AG04450 (cell line): ENCODE results near the gene FHIT. TPM values are rescaled to one million over a fixed set of nuclear protein-coding genes. Genes with fewer than 3 reads are reported as not detected.

Source experiments
- CTCF ChIA-PET: fragments of 300-600, 350-600 bp; formaldehyde crosslinking; extraction: SDS; loops from one replicate; lab custom pipeline; 2022; ENCODE audit warnings: antibody characterized with exemption, inconsistent platforms; lab: Charles Lee
- POLR2A ChIA-PET: fragments of 350-600 bp; formaldehyde crosslinking; extraction: SDS; loops from one replicate; lab custom pipeline; 2021; ENCODE audit warnings: antibody characterized with exemption, inconsistent platforms; lab: Yijun Ruan, JAX
- DNase-seq: peaks from one replicate; pipeline ENCODE4 v3.0.0-alpha.2; 2011; ENCODE audit warnings: low read depth, low spot score
- H3K27ac ChIP-seq: one replicate; pipeline ENCODE4 v1.5.1; 2012; ENCODE audit warnings: low read depth, low read length, control low read depth
- H3K27me3 ChIP-seq: one replicate; pipeline ENCODE4 v1.6.0; 2012; ENCODE audit warnings: low read length; ENCODE audit not compliant: control insufficient read depth, insufficient read depth
- H3K4me3 ChIP-seq: 2 replicates; pipeline ENCODE4 v1.5.1; 2011; ENCODE audit warnings: mild to moderate bottlenecking, low read depth, low read length, control low read depth
- H3K9me3 ChIP-seq: 2 replicates; pipeline ENCODE4 v1.5.1; 2012; ENCODE audit warnings: low read length; ENCODE audit not compliant: control insufficient read depth, insufficient read depth
- polyA plus RNA-seq: library from polyadenylated mRNA; depleted of rRNA; stranded (reverse); fragments of >200 nt; gene quantifications from 2 replicates; pipeline ENCODE4 v1.2.3, GENCODE V29; 2011
- TF ChIP-seq, protein P1 (sequence below): IDR thresholded peaks from 2 replicates; pipeline ENCODE4 v1.5.1; 2011; ENCODE audit warnings: low read depth, low read length, control low read depth, inconsistent platforms

Gene FHIT
- polyA plus RNA-seq, 1 experiment = 0.17 TPM

DNA sequence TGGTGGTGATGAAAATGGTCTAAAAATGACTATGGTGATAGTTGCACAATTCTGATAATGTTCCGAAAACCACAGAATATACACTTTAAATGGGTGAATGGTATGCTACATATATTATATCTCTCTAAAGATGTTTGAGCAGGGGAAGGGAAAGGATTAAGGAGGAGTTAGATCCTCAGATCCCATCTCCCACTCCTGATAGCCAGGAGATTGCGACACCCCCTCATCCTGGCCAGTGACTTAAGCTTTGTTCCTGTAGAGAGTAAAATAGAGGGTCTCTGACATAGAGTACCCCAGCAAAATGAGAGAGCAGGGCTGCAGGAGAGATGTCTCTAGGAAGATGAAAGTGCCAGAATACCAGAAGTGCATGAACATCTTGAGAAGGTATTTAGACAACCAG lies 984.8 kb downstream of the FHIT start:
- DNase-seq = no peak
- TF ChIP-seq, protein P1, sequence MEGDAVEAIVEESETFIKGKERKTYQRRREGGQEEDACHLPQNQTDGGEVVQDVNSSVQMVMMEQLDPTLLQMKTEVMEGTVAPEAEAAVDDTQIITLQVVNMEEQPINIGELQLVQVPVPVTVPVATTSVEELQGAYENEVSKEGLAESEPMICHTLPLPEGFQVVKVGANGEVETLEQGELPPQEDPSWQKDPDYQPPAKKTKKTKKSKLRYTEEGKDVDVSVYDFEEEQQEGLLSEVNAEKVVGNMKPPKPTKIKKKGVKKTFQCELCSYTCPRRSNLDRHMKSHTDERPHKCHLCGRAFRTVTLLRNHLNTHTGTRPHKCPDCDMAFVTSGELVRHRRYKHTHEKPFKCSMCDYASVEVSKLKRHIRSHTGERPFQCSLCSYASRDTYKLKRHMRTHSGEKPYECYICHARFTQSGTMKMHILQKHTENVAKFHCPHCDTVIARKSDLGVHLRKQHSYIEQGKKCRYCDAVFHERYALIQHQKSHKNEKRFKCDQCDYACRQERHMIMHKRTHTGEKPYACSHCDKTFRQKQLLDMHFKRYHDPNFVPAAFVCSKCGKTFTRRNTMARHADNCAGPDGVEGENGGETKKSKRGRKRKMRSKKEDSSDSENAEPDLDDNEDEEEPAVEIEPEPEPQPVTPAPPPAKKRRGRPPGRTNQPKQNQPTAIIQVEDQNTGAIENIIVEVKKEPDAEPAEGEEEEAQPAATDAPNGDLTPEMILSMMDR = no peak
- Histone ChIP-seq H3K4me3 (no peak overlapping the region), H3K9me3 (no peaks in the 10 kb centered on the region), H3K27ac (no peak overlapping the region), H3K27me3 (no peaks in the 10 kb centered on the region)
- ChIA-PET POLR2A (no interaction called here), CTCF (no interaction called here)

DNA sequence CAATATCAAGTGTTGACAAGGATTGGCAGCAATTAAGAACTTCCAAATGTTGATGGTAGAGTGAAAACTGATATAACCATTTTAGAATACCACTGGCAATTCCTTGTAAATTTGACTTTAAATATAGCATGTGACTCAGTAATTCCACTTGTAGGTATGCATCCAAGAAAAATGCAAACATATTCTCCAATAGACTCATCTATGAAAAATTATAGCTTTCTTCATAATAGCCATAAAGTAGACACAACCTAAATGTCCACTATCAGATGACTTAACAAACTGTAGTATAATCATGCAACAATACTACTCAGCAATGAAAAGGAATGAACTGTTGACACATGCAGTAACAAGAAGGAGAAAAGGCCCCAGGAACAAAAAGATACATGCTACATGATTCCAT lies 988.1 kb downstream of the FHIT start:
- TF ChIP-seq, protein P1 = no peak
- ChIA-PET POLR2A (no interaction called here), CTCF (no interaction called here)
- Histone ChIP-seq H3K27ac (no peak overlapping the region), H3K9me3 (no peaks in the 10 kb centered on the region), H3K4me3 (no peak overlapping the region), H3K27me3 (no peaks in the 10 kb centered on the region)
- DNase-seq = no peak

DNA sequence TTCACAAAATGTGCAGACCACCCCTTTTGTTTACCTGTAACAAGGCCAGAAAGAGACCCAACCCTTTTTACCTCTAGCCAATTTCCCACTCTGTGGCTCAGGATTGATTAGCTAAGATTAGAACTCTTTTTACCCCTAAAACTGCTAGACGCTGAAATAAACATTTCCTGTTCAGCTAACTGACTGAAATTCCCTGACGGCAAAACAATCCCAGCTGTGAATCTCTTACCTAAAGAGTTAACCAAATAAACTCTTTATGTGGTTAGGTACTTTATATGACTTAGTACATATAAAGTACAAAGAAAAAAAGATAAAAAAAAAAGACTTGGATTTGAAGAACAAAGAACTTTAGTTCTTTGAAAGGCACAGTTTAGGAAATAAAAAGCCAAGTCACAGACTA lies 988.7 kb downstream of the FHIT start:
- DNase-seq = no peak
- H3K9me3 ChIP-seq = no peaks in the 10 kb centered on the region
- CTCF ChIA-PET = no interaction called here
- H3K27ac ChIP-seq = no peak overlapping the region
- no peak overlapping the region for H3K4me3 ChIP-seq
- POLR2A ChIA-PET = no interaction called here
- TF ChIP-seq, protein P1 = no peak
- H3K27me3 ChIP-seq = no peaks in the 10 kb centered on the region

DNA sequence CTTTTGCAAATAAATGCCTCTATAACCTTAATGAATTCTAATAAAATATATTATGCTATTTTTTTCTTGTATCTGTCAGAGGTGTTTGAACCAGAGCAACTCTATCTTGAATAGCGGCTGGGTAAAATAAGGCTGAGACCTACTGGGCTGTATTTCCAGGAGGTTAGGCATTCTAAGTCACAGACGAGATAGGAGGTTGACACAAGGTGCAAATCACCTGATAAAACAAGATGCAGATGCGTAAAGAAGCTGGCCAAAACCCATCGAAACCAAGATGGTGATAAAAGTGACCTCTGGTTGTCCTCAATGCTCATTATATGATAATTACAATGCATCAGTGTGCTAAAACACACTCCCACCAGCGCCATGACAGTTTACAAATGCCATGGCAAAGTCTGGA lies 990.7 kb downstream of the FHIT start:
- Histone ChIP-seq H3K27me3 (no peaks in the 10 kb centered on the region), H3K27ac (no peak overlapping the region), H3K9me3 (no peaks in the 10 kb centered on the region), H3K4me3 (no peak overlapping the region)
- no peak for DNase-seq
- ChIA-PET CTCF (no interaction called here), POLR2A (no interaction called here)
- TF ChIP-seq, protein P1 = no peak

DNA sequence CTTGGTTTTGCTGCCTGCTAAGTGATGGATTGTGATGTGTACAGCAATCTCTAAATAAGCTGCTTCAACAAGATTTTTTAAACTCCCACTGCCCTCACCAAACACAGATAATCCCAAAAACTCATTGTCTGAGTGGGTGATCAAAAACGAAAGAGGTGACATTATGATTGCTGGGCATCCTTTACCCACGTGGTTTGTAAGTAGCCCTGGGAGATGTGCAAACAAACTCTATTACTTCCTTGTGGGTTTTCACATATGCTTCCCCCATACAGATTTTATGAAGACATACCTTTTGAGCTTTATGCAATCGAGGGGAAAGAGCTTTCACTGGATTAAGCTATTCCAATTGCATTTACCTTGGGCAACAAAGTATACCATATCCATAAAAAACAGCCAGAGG lies 1000.4 kb downstream of the FHIT start:
- Histone ChIP-seq H3K27me3 (no peaks in the 10 kb centered on the region), H3K9me3 (no peaks in the 10 kb centered on the region), H3K27ac (no peak overlapping the region), H3K4me3 (no peak overlapping the region)
- CTCF ChIA-PET = interaction anchor here (0.5 kb wide), 1 partner anchor 394 kb away, joined by 3 read pairs; no protein-coding TSS in a partner anchor
- TF ChIP-seq, protein P1 = no peak
- DNase-seq = no peak
- POLR2A ChIA-PET = no interaction called here
